Putamen (tissue), 1 donor: ENCODE results near the gene TRHDE.

Experiments
- DNase-seq: peaks from one replicate; pipeline ENCODE4 v3.0.0-alpha.2; 2016; ENCODE audit warnings: low spot score

TRHDE gene

GRCh38 chr12:72521326-72521725, 249.2 kb downstream of the TRHDE start:
- no peak for DNase-seq

GRCh38 chr12:72522411-72522810, 250.2 kb downstream of the TRHDE start:
- DNase-seq: no peak

GRCh38 chr12:72523754-72524153, 251.6 kb downstream of the TRHDE start:
- DNase-seq: no peak

GRCh38 chr12:72535212-72535990, 263.2 kb downstream of the TRHDE start:
- no peak for DNase-seq

GRCh38 chr12:72540811-72541210, 268.6 kb downstream of the TRHDE start:
- no peak for DNase-seq

- DNase-seq: no peak
These were observed 271.8 kb downstream of the TRHDE start for GRCh38 chr12:72543777-72544467.

- no peak for DNase-seq
These were observed 273.9 kb downstream of the TRHDE start for GRCh38 chr12:72546106-72546505.

GRCh38 chr12:72547573-72547972, 275.4 kb downstream of the TRHDE start:
- DNase-seq: no peak

- no peak for DNase-seq
These were observed 277.0 kb downstream of the TRHDE start for GRCh38 chr12:72549184-72549583.

GRCh38 chr12:72560003-72560769, 288.0 kb downstream of the TRHDE start:
- DNase-seq: no peak

- DNase-seq: no peak
These were observed 298.4 kb downstream of the TRHDE start for GRCh38 chr12:72570601-72571000.

GRCh38 chr12:72574138-72574537, 302.0 kb downstream of the TRHDE start:
- no peak for DNase-seq

GRCh38 chr12:72578327-72578726, 306.2 kb downstream of the TRHDE start:
- DNase-seq: no peak

GRCh38 chr12:72586456-72586855, 314.3 kb downstream of the TRHDE start:
- DNase-seq: no peak

- no peak for DNase-seq
These were observed 330.4 kb downstream of the TRHDE start for GRCh38 chr12:72602581-72602980.

GRCh38 chr12:72605975-72606374, 333.8 kb downstream of the TRHDE start:
- DNase-seq: no peak

- no peak for DNase-seq
These were observed 338.2 kb downstream of the TRHDE start for GRCh38 chr12:72610342-72610741.

GRCh38 chr12:72610854-72611358, 338.7 kb downstream of the TRHDE start:
- DNase-seq: no peak

- no peak for DNase-seq
These were observed 340.0 kb downstream of the TRHDE start for GRCh38 chr12:72612171-72612570.

GRCh38 chr12:72618764-72619163, 346.6 kb downstream of the TRHDE start:
- DNase-seq: no peak

- DNase-seq: no peak
These were observed 350.4 kb downstream of the TRHDE start for GRCh38 chr12:72622556-72622955.

GRCh38 chr12:72631926-72632685, 359.9 kb downstream of the TRHDE start:
- no peak for DNase-seq
